Endothelial cell of umbilical vein (primary cell): ENCODE measurements around the gene EMD. TPM values are rescaled to one million over a fixed set of nuclear protein-coding genes. Genes with fewer than 3 reads are reported as not detected.
A peak's percentile ranks its signal among the peaks of the same experiment; 100 is the strongest.

ENCODE experiments used
- BruUV-seq: library from RNA; stranded (reverse); fragments of 400-500 nt; replicated peaks from 2 replicates; lab custom pipeline; 2021; lab: Mats Ljungman, UMichigan
- CTCF ChIA-PET: fragments of 300-600, 350-600 bp; sonication (Branson Sonifier 250); formaldehyde crosslinking; loops from one replicate; lab custom pipeline; 2021; ENCODE audit warnings: antibody characterized with exemption, inconsistent platforms; lab: Charles Lee
- POLR2A ChIA-PET: fragments of 300-600, 350-600 bp; sonication (Branson Sonifier 250); formaldehyde crosslinking; loops from one replicate; lab custom pipeline; 2021; ENCODE audit warnings: antibody characterized with exemption, inconsistent platforms; lab: Charles Lee
- DNase-seq: peaks from one replicate; pipeline ENCODE4 v3.0.0-alpha.2; 2011; ENCODE audit warnings: low read depth, low spot score
- FAIRE-seq: peaks from 2 replicates; lab custom pipeline; 2011; peaks lifted over from hg19 to GRCh38; lab: Jason Lieb, UNC
- H2AFZ ChIP-seq: 2 replicates; pipeline ENCODE4 v1.6.0; 2012; ENCODE audit warnings: low read depth, low read length, control low read depth, inconsistent platforms
- H3K27ac ChIP-seq: 2 replicates; pipeline ENCODE4 v1.5.1; 2011; ENCODE audit warnings: low read depth, mild to moderate bottlenecking, control low read depth, low read length, moderate library complexity; ENCODE audit not compliant: insufficient read depth
- H3K27me3 ChIP-seq, 2 experiments: 2 replicates each; pipeline versions ENCODE4 v1.6.0 to v1.6.1; 2011; ENCODE audit warnings: low read length in 2 of 2, mixed read lengths in 1 of 2; ENCODE audit not compliant: control insufficient read depth in 2 of 2, insufficient read depth in 2 of 2
- H3K36me3 ChIP-seq, 2 experiments: 2 replicates in 1 of 2; 3 replicates in 1 of 2; pipeline ENCODE4 v1.5.1; 2011; ENCODE audit warnings: low read length in 2 of 2, mild to moderate bottlenecking in 1 of 2, moderate library complexity in 1 of 2; ENCODE audit not compliant: control insufficient read depth in 2 of 2, insufficient read depth in 2 of 2; ENCODE audit errors: extremely low read depth in 1 of 2
- H3K4me1 ChIP-seq: 3 replicates; pipeline ENCODE4 v1.5.1; 2011; ENCODE audit warnings: mild to moderate bottlenecking, low read length; ENCODE audit not compliant: control insufficient read depth, insufficient read depth; ENCODE audit errors: extremely low read depth
- H3K4me2 ChIP-seq: 2 replicates; pipeline ENCODE4 v1.6.1; 2011; ENCODE audit warnings: low read length, control low read depth, mixed read lengths; ENCODE audit not compliant: insufficient read depth
- H3K4me3 ChIP-seq, 3 experiments: fragments of 200-600 bp in 1 of 3; sonication (generic), shearing (Covaris generic) in 1 of 3; replicated peaks in 1 of 3; 2 replicates each; pipeline ENCODE4 v1.5.1; 2011 to 2016; ENCODE audit warnings: control low read depth in 3 of 3, low read length in 3 of 3, mild to moderate bottlenecking in 2 of 3, inconsistent platforms in 1 of 3, low read depth in 1 of 3, moderate library complexity in 1 of 3; ENCODE audit not compliant: insufficient read depth in 1 of 3
- H3K79me2 ChIP-seq: 2 replicates; pipeline ENCODE4 v1.6.0; 2012; ENCODE audit warnings: low read length, inconsistent platforms; ENCODE audit not compliant: control insufficient read depth, insufficient read depth
- H3K9ac ChIP-seq: replicated peaks from 2 replicates; pipeline ENCODE3; 2011; ENCODE audit warnings: low read length, control low read depth; ENCODE audit not compliant: insufficient read depth; ENCODE audit errors: extremely low read depth
- H3K9me1 ChIP-seq: replicated peaks from 3 replicates; pipeline ENCODE4 v1.6.0; 2011; ENCODE audit warnings: mild to moderate bottlenecking, low read length; ENCODE audit not compliant: control insufficient read depth, insufficient read depth; ENCODE audit errors: extremely low read depth
- H3K9me3 ChIP-seq: replicated peaks from 2 replicates; pipeline ENCODE4 v1.5.1; 2012; ENCODE audit warnings: low read length, inconsistent platforms; ENCODE audit not compliant: control insufficient read depth, insufficient read depth
- H4K20me1 ChIP-seq: replicated peaks from 2 replicates; pipeline ENCODE3; 2011; ENCODE audit warnings: mild to moderate bottlenecking, low read length; ENCODE audit not compliant: control insufficient read depth, insufficient read depth; ENCODE audit errors: extremely low read depth
- EZH2 ChIP-seq: IDR thresholded peaks from 2 replicates; pipeline ENCODE4 v1.6.1; 2012; ENCODE audit warnings: borderline replicate concordance, low read depth, mild to moderate bottlenecking, moderate library complexity, low read length, inconsistent platforms; ENCODE audit not compliant: severe bottlenecking
- FOS ChIP-seq: IDR thresholded peaks from 2 replicates; pipeline ENCODE4 v1.6.1; 2011; ENCODE audit warnings: mild to moderate bottlenecking, low read length, moderate library complexity, borderline replicate concordance; ENCODE audit not compliant: insufficient read depth
- MAX ChIP-seq: IDR thresholded peaks from 2 replicates; pipeline ENCODE4 v1.6.1; 2011; ENCODE audit not compliant: insufficient read depth, insufficient read length
- POLR2A ChIP-seq: IDR thresholded peaks from 2 replicates; pipeline ENCODE4 v1.6.1; 2012; ENCODE audit warnings: low read depth, mild to moderate bottlenecking, control low read depth, low read length
- POLR2AphosphoS5 ChIP-seq: IDR thresholded peaks from 2 replicates; pipeline ENCODE4 v1.6.1; 2012; ENCODE audit warnings: low read depth, mild to moderate bottlenecking, control low read depth, low read length, moderate library complexity; ENCODE audit not compliant: insufficient read depth
- dilution Hi-C: fragments of 300-500 bp; cut with MboI; formaldehyde crosslinking; loops from one replicate; pipeline ENCODE4 v1.15.0; 2019; ENCODE audit warnings: low sequenced_read_pairs; ENCODE audit not compliant: extremely low pct_ligation_motif_present
- intact Hi-C: fragments of 100-400 bp; cut with micrococcal nuclease; formaldehyde crosslinking; loops from one replicate; pipeline ENCODE4 v1.10.0; 2022
- polyA plus RNA-seq, 4 experiments: library from polyadenylated mRNA; depleted of rRNA in 3 of 4; stranded (reverse) in 3 of 4; unstranded in 1 of 4; fragments of >200 nt; gene quantifications; 2 replicates each; pipeline versions ENCODE4 v1.2.1 to v1.2.3, GENCODE V29; 2011 to 2012; ENCODE audit warnings: missing spikeins in 1 of 4
- total RNA-seq: library from RNA; stranded (reverse); gene quantifications from 2 replicates; pipeline ENCODE4 v1.2.3, GENCODE V29; 2021

The EMD gene
- total and polyA plus RNA-seq, 2 donors (not counting 3 experiments of a cell fraction or from before 2014, with no cell fraction given) = 50.6 to 76.8 TPM

- Histone ChIP-seq H2AFZ (no peak overlapping the region), H3K27ac (peak overlapping the region; percentile 79), H3K27me3 (no peaks in the 10 kb centered on the region), H4K20me1 (no peaks in the 10 kb centered on the region), H3K4me1 (peaks cover 25% of the 10 kb centered on the region), H3K79me2 (peaks cover 73% of the 10 kb centered on the region), H3K4me2 (peak overlapping the region; percentile 64), H3K9me1 (no peaks in the 10 kb centered on the region), H3K4me3 (peak overlapping the region; percentile 2 to 99 (median 31)), H3K9me3 (no peaks in the 10 kb centered on the region), H3K9ac (peak overlapping the region; percentile 83), H3K36me3 (peaks cover 14 to 33% of the 10 kb centered on the region in 2 experiments)
- TF ChIP-seq FOS (peak; percentile 34), POLR2AphosphoS5 (peak; percentile 57), MAX (no peak), POLR2A (peak; percentile 59), EZH2 (no peak)
- FAIRE-seq = peak; percentile 61
- peak; percentile 74 for DNase-seq
- CTCF ChIA-PET = no interaction called here
- BruUV-seq = no TSS peak
- POLR2A ChIA-PET = interaction anchor here (0.9 to 1.4 kb wide), 2 partner anchors 10 to 29 kb away, joined by 4 read pairs; partner anchors contain the start of genes EMD and RPL10
- intact Hi-C loops (loop anchor here (1.0 kb wide), 1 partner anchor 9 kb away; no protein-coding TSS in a partner anchor), dilution Hi-C loops (no loop called here)
Measured at GRCh38 chrX:154368630-154369448, 10.3 kb upstream of the EMD start.
